HEK293 (cell line): ENCODE measurements around the gene MME.
A peak's percentile ranks its signal among the peaks of the same experiment; 100 is the strongest.
"Not testable (repeated sequence)": the region's sequence is repeated elsewhere in the genome, so short reads cannot be mapped to it uniquely, and the experiment has no call there.

Source experiments
- CTCF ChIA-PET: fragments of 350-600 bp; formaldehyde crosslinking; extraction: SDS; loops from one replicate; lab custom pipeline; 2021; ENCODE audit warnings: antibody characterized with exemption; lab: Yijun Ruan, JAX
- POLR2A ChIA-PET: fragments of 300-600 bp; formaldehyde crosslinking; extraction: SDS; loops from one replicate; lab custom pipeline; 2020; ENCODE audit warnings: antibody characterized with exemption, inconsistent platforms; lab: Yijun Ruan, JAX
- H3K27ac ChIP-seq: fragments of 200-500 bp; sonication (Bioruptor generic); 2 replicates; pipeline ENCODE4 v1.5.1; 2014; ENCODE audit warnings: low read depth, low read length, control low read depth, inconsistent platforms; ENCODE audit errors: extremely low read depth
- H3K36me3 ChIP-seq, 2 experiments: fragments of 200-500 bp in 1 of 2; sonication (Bioruptor generic) in 1 of 2; 1 replicate in 1 of 2; 2 replicates in 1 of 2; pipeline ENCODE4 v1.5.1; 2014 to 2017; ENCODE audit warnings: inconsistent platforms in 2 of 2, low read length in 2 of 2; ENCODE audit not compliant: control insufficient read depth in 2 of 2, insufficient read depth in 1 of 2
- H3K4me1 ChIP-seq: fragments of 200-500 bp; sonication (Bioruptor generic); 2 replicates; pipeline ENCODE4 v1.5.1; 2014; ENCODE audit warnings: mild to moderate bottlenecking, low read length, inconsistent platforms; ENCODE audit not compliant: control insufficient read depth, insufficient read depth
- H3K4me3 ChIP-seq: 2 replicates; pipeline ENCODE4 v1.5.1; 2011; ENCODE audit warnings: low read depth, mild to moderate bottlenecking, control low read depth, low read length, moderate library complexity
- H3K9me3 ChIP-seq: fragments of 200-500 bp; sonication (Bioruptor generic); 2 replicates; pipeline ENCODE4 v1.5.1; 2014; ENCODE audit warnings: low read depth, low read length, inconsistent platforms; ENCODE audit not compliant: control insufficient read depth, insufficient read depth
- EGR2 ChIP-seq: fragments of 450-650 bp; formaldehyde crosslinking; IDR thresholded peaks from 2 replicates; pipeline ENCODE4 v1.5.1; 2016; ENCODE audit warnings: low read depth, missing biosample characterization, missing genetic modification characterization
- FEZF1 ChIP-seq: fragments of 450-650 bp; formaldehyde crosslinking; IDR thresholded peaks from 2 replicates; pipeline ENCODE4 v1.5.1; 2016; ENCODE audit warnings: missing biosample characterization, missing genetic modification characterization
- GFI1B ChIP-seq: fragments of 450-650 bp; formaldehyde crosslinking; IDR thresholded peaks from 2 replicates; pipeline ENCODE4 v1.5.1; 2016; ENCODE audit warnings: missing biosample characterization, missing genetic modification characterization
- HOXC10 ChIP-seq: sonication (generic); formaldehyde crosslinking; IDR thresholded peaks from 2 replicates; pipeline ENCODE4 v1.8.1; 2023; ENCODE audit warnings: mild to moderate bottlenecking, missing genetic modification reagents
- IKZF3 ChIP-seq: fragments of 450-650 bp; IDR thresholded peaks from 2 replicates; pipeline ENCODE4 v1.5.0; 2018; ENCODE audit warnings: missing biosample characterization, mild to moderate bottlenecking, missing genetic modification characterization, moderate library complexity
- KLF1 ChIP-seq: fragments of 450-650 bp; formaldehyde crosslinking; IDR thresholded peaks from 2 replicates; pipeline ENCODE4 v1.5.1; 2016; ENCODE audit warnings: missing biosample characterization, missing genetic modification characterization
- PRDM2 ChIP-seq: fragments of 450-650 bp; formaldehyde crosslinking; IDR thresholded peaks from 2 replicates; pipeline ENCODE4 v1.5.1; 2016; ENCODE audit warnings: missing biosample characterization, missing genetic modification characterization, borderline replicate concordance
- YY1 ChIP-seq: fragments of 450-650 bp; formaldehyde crosslinking; IDR thresholded peaks from 2 replicates; pipeline ENCODE4 v1.5.1; 2018; ENCODE audit warnings: missing biosample characterization, missing genetic modification characterization
- ZBTB17 ChIP-seq: fragments of 450-650 bp; formaldehyde crosslinking; IDR thresholded peaks from 2 replicates; pipeline ENCODE4 v1.5.1; 2016; ENCODE audit warnings: missing biosample characterization, missing genetic modification characterization
- ZNF146 ChIP-seq: fragments of 450-650 bp; formaldehyde crosslinking; IDR thresholded peaks from 2 replicates; pipeline ENCODE4 v1.5.1; 2016; ENCODE audit warnings: missing biosample characterization, missing genetic modification characterization
- ZNF157 ChIP-seq: fragments of 450-650 bp; formaldehyde crosslinking; IDR thresholded peaks from 2 replicates; pipeline ENCODE4 v1.5.1; 2016; ENCODE audit warnings: missing biosample characterization, missing genetic modification characterization
- ZNF311 ChIP-seq: fragments of 450-650 bp; formaldehyde crosslinking; IDR thresholded peaks from 2 replicates; pipeline ENCODE4 v1.5.1; 2017; ENCODE audit warnings: missing biosample characterization, missing genetic modification characterization, borderline replicate concordance
- ZNF530 ChIP-seq: fragments of 450-650 bp; formaldehyde crosslinking; IDR thresholded peaks from 2 replicates; pipeline ENCODE4 v1.5.1; 2016; ENCODE audit warnings: low read depth, missing biosample characterization, missing genetic modification characterization
- ZNF777 ChIP-seq: fragments of 450-650 bp; formaldehyde crosslinking; IDR thresholded peaks from 2 replicates; pipeline ENCODE4 v1.5.1; 2017; ENCODE audit warnings: missing biosample characterization, missing genetic modification characterization, borderline replicate concordance
- ZSCAN4 ChIP-seq: fragments of 450-650 bp; formaldehyde crosslinking; IDR thresholded peaks from 2 replicates; pipeline ENCODE4 v1.5.1; 2017; ENCODE audit warnings: missing biosample characterization, missing genetic modification characterization
- TF ChIP-seq, protein P1 (sequence below): fragments of 450-650 bp; formaldehyde crosslinking; conservative IDR thresholded peaks from 2 replicates; pipeline ENCODE4 v1.5.1; 2016; ENCODE audit warnings: low read depth, missing biosample characterization, missing genetic modification characterization
- TF ChIP-seq, protein P2 (sequence below): fragments of 450-650 bp; formaldehyde crosslinking; IDR thresholded peaks from 2 replicates; pipeline ENCODE4 v1.5.1; 2016; ENCODE audit warnings: missing biosample characterization, missing genetic modification characterization

Gene MME

GRCh38 chr3:155134311-155134710 is 54.2 kb downstream of the MME start:
- H3K9me3 ChIP-seq, H3K27ac ChIP-seq, H3K4me1 ChIP-seq: not testable (repeated sequence)
- TF ChIP-seq ZNF146 (tag by site-specific recombination), result 0 out of 2 replicates have a peak, but pooled peaks have one; percentile 20
- TF ChIP-seq, all 188 proteins: peak for 1; not testable (repeated sequence) for 187
- H3K4me3 ChIP-seq, POLR2A ChIA-PET, CTCF ChIA-PET, H3K36me3 ChIP-seq: not testable (repeated sequence)

- no peak overlapping the region for H3K4me3 ChIP-seq
- H3K4me1 ChIP-seq, result no peaks in the 10 kb centered on the region
- ChIA-PET POLR2A (no interaction called here), CTCF (no interaction called here)
- no peaks in the 10 kb centered on the region for H3K9me3 ChIP-seq
- H3K36me3 ChIP-seq, result no peaks in the 10 kb centered on the region
- TF ChIP-seq HOXC10 (CRISPR knock-in tag), result no peak
- no peak for TF ChIP-seq YY1 (tag by site-specific recombination)
- TF ChIP-seq ZNF157, result no peak
- H3K27ac ChIP-seq, result no peak overlapping the region
Measured at GRCh38 chr3:155135003-155135402, 54.9 kb downstream of the MME start.

DNA sequence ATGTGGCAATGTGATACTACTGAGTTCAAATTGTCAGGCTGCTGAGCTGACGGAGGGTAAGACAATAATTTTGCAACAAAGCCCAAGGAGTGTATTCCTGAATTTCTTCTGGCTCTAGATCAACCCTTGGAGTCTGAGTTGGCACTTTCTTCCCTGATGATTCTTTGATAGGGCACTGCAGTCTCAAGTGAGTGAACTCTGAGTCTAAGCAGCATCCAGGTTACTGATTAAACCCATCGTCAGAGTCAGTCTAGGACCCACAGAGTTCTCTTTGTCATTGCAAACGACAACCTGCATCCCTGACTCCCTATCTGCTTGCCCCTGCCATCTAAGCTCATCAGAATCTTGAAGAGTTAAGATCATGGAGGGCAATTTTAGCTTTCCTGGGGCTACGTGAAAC is 58.6 kb downstream of the MME start:
- no peak for TF ChIP-seq ZBTB17 (tag by site-specific recombination)
- no peak for TF ChIP-seq FEZF1 (tag by site-specific recombination)
- no peak for TF ChIP-seq ZSCAN4 (tag by site-specific recombination)
- no peak for TF ChIP-seq ZNF530
- no peak for TF ChIP-seq IKZF3 (tag by site-specific recombination)
- no peak for TF ChIP-seq ZNF311 (tag by site-specific recombination)
- no peak for TF ChIP-seq ZNF777 (tag by site-specific recombination)
- TF ChIP-seq EGR2, result no peak
- no peaks in the 10 kb centered on the region for H3K36me3 ChIP-seq
- H3K27ac ChIP-seq, result no peak overlapping the region
- no peaks in the 10 kb centered on the region for H3K9me3 ChIP-seq
- ChIA-PET CTCF (no interaction called here), POLR2A (no interaction called here)
- no peak overlapping the region for H3K4me3 ChIP-seq
- H3K4me1 ChIP-seq, result no peaks in the 10 kb centered on the region

GRCh38 chr3:155147588-155147987 is 67.5 kb downstream of the MME start:
- CTCF ChIA-PET, result no interaction called here
- TF ChIP-seq, protein P1, sequence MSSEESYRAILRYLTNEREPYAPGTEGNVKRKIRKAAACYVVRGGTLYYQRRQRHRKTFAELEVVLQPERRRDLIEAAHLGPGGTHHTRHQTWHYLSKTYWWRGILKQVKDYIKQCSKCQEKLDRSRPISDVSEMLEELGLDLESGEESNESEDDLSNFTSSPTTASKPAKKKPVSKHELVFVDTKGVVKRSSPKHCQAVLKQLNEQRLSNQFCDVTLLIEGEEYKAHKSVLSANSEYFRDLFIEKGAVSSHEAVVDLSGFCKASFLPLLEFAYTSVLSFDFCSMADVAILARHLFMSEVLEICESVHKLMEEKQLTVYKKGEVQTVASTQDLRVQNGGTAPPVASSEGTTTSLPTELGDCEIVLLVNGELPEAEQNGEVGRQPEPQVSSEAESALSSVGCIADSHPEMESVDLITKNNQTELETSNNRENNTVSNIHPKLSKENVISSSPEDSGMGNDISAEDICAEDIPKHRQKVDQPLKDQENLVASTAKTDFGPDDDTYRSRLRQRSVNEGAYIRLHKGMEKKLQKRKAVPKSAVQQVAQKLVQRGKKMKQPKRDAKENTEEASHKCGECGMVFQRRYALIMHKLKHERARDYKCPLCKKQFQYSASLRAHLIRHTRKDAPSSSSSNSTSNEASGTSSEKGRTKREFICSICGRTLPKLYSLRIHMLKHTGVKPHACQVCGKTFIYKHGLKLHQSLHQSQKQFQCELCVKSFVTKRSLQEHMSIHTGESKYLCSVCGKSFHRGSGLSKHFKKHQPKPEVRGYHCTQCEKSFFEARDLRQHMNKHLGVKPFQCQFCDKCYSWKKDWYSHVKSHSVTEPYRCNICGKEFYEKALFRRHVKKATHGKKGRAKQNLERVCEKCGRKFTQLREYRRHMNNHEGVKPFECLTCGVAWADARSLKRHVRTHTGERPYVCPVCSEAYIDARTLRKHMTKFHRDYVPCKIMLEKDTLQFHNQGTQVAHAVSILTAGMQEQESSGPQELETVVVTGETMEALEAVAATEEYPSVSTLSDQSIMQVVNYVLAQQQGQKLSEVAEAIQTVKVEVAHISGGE, result no peak
- no peak for TF ChIP-seq GFI1B (tag by site-specific recombination)
- TF ChIP-seq, protein P2, sequence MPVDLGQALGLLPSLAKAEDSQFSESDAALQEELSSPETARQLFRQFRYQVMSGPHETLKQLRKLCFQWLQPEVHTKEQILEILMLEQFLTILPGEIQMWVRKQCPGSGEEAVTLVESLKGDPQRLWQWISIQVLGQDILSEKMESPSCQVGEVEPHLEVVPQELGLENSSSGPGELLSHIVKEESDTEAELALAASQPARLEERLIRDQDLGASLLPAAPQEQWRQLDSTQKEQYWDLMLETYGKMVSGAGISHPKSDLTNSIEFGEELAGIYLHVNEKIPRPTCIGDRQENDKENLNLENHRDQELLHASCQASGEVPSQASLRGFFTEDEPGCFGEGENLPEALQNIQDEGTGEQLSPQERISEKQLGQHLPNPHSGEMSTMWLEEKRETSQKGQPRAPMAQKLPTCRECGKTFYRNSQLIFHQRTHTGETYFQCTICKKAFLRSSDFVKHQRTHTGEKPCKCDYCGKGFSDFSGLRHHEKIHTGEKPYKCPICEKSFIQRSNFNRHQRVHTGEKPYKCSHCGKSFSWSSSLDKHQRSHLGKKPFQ (tag by site-specific recombination), result no peak
- TF ChIP-seq PRDM2 (tag by site-specific recombination), result no peak
- no peak for TF ChIP-seq KLF1 (tag by site-specific recombination)

More at GRCh38 chr3:155147588-155147987, 67.5 kb downstream of the MME start:
- no peak overlapping the region for H3K27ac ChIP-seq
- POLR2A ChIA-PET, result no interaction called here
- no peak overlapping the region for H3K4me3 ChIP-seq
- no peaks in the 10 kb centered on the region for H3K36me3 ChIP-seq
- H3K9me3 ChIP-seq, result no peaks in the 10 kb centered on the region
- H3K4me1 ChIP-seq, result no peaks in the 10 kb centered on the region
